CD4-positive, alpha-beta T cell treated with Interleukin-17A for 4 hours (primary cell): ENCODE data around the gene SLC28A1.
A peak's percentile ranks its signal among the peaks of the same experiment; 100 is the strongest.

Experiments
- DNase-seq: peaks from one replicate; pipeline ENCODE4 v3.0.0-alpha.2; 2020; ENCODE audit warnings: mixed read lengths

Gene SLC28A1

GRCh38 chr15:84883916-84884781 lies at the start of gene SLC28A1:
Gene SLC28A1 (plus strand): TSS chr15:84884662. CDS start chr15:84887761, 3,099 bp downstream.
- no peak for DNase-seq

GRCh38 chr15:84834969-84835368 lies 49.5 kb upstream of the SLC28A1 start:
- DNase-seq = no peak

GRCh38 chr15:84835661-84836337 lies 48.7 kb upstream of the SLC28A1 start:
- DNase-seq = no peak

- DNase-seq = no peak
Measured at GRCh38 chr15:84836844-84837243, 47.6 kb upstream of the SLC28A1 start.

GRCh38 chr15:84839714-84840113 lies 44.7 kb upstream of the SLC28A1 start:
- no peak for DNase-seq

- DNase-seq = no peak
Measured at GRCh38 chr15:84840255-84840654, 44.2 kb upstream of the SLC28A1 start.

- DNase-seq = no peak
Measured at GRCh38 chr15:84840741-84841429, 43.6 kb upstream of the SLC28A1 start.

GRCh38 chr15:84842781-84843180 lies 41.7 kb upstream of the SLC28A1 start:
- DNase-seq = no peak

- no peak for DNase-seq
Measured at GRCh38 chr15:84844964-84845363, 39.5 kb upstream of the SLC28A1 start.

- peak; percentile 52 for DNase-seq
Measured at GRCh38 chr15:84845631-84846030, 38.8 kb upstream of the SLC28A1 start.

- no peak for DNase-seq
Measured at GRCh38 chr15:84846269-84846668, 38.2 kb upstream of the SLC28A1 start.

GRCh38 chr15:84847382-84847781 lies 37.1 kb upstream of the SLC28A1 start:
- DNase-seq = no peak

- DNase-seq = no peak
Measured at GRCh38 chr15:84852212-84852611, 32.2 kb upstream of the SLC28A1 start.

GRCh38 chr15:84855136-84855535 lies 29.3 kb upstream of the SLC28A1 start:
- no peak for DNase-seq

- DNase-seq = no peak
Measured at GRCh38 chr15:84855765-84856164, 28.7 kb upstream of the SLC28A1 start.

GRCh38 chr15:84856731-84857417 lies 27.6 kb upstream of the SLC28A1 start:
- no peak for DNase-seq

- DNase-seq = no peak
Measured at GRCh38 chr15:84857418-84858004, 27.0 kb upstream of the SLC28A1 start.

GRCh38 chr15:84858231-84858630 lies 26.2 kb upstream of the SLC28A1 start:
- DNase-seq = no peak

GRCh38 chr15:84859144-84859543 lies 25.3 kb upstream of the SLC28A1 start:
- no peak for DNase-seq

- no peak for DNase-seq
Measured at GRCh38 chr15:84859651-84860050, 24.8 kb upstream of the SLC28A1 start.

GRCh38 chr15:84861781-84862180 lies 22.7 kb upstream of the SLC28A1 start:
- no peak for DNase-seq

- DNase-seq = no peak
Measured at GRCh38 chr15:84862214-84862975, 22.1 kb upstream of the SLC28A1 start.
